Stimulated activated CD8-positive, alpha-beta memory T cell treated with anti-CD3 and anti-CD28 coated beads, Interleukin-7, amount 100 ng/mL, for 4 hours (primary cell): ENCODE results near the gene NFASC.

Experiments
- DNase-seq, 2 donors: peaks; one replicate each; pipeline ENCODE4 v3.0.0-alpha.2; 2020; ENCODE audit warnings: low read depth in 2 of 2

Gene NFASC

GRCh38 chr1:204928671-204929486 lies 58.2 kb downstream of the NFASC start:
- no peak for DNase-seq

GRCh38 chr1:204929487-204930154 lies 59.0 kb downstream of the NFASC start:
- DNase-seq: no peak

GRCh38 chr1:204930155-204930523 lies 59.5 kb downstream of the NFASC start:
- no peak for DNase-seq

- DNase-seq: no peak
Observed at GRCh38 chr1:204931313-204931712, 60.7 kb downstream of the NFASC start.

- no peak for DNase-seq
Observed at GRCh38 chr1:204931768-204932572, 61.3 kb downstream of the NFASC start.

- no peak for DNase-seq
Observed at GRCh38 chr1:204932573-204932909, 61.9 kb downstream of the NFASC start.

- no peak for DNase-seq
Observed at GRCh38 chr1:204935155-204935554, 64.5 kb downstream of the NFASC start.

GRCh38 chr1:204936765-204937164 lies 66.1 kb downstream of the NFASC start:
- no peak for DNase-seq

- no peak for DNase-seq
Observed at GRCh38 chr1:204937901-204938300, 67.2 kb downstream of the NFASC start.

- no peak for DNase-seq
Observed at GRCh38 chr1:204940591-204940990, 69.9 kb downstream of the NFASC start.

- DNase-seq: peak; percentile 4 to 5
Observed at GRCh38 chr1:204941421-204942338, 71.0 kb downstream of the NFASC start.

- no peak for DNase-seq
Observed at GRCh38 chr1:204943495-204943894, 72.8 kb downstream of the NFASC start.

- no peak for DNase-seq
Observed at GRCh38 chr1:204944662-204945061, 74.0 kb downstream of the NFASC start.

GRCh38 chr1:204945565-204945977 lies 74.9 kb downstream of the NFASC start:
- DNase-seq: no peak

- DNase-seq: no peak
Observed at GRCh38 chr1:204946640-204947039, 76.0 kb downstream of the NFASC start.

- no peak for DNase-seq
Observed at GRCh38 chr1:204947338-204947737, 76.7 kb downstream of the NFASC start.

GRCh38 chr1:204947747-204948146 lies 77.1 kb downstream of the NFASC start:
- DNase-seq: no peak

- no peak for DNase-seq
Observed at GRCh38 chr1:204950353-204951001, 79.8 kb downstream of the NFASC start.

GRCh38 chr1:204958317-204959307 lies 88.0 kb downstream of the NFASC start:
- no peak for DNase-seq

GRCh38 chr1:204959374-204959773 lies 88.7 kb downstream of the NFASC start:
- DNase-seq: no peak
